KMS-11 (cell line): Measurements from ENCODE around the gene HOXB2.

Experiments used
- H2AFZ ChIP-seq: fragments of 200-600 bp; sonication (generic); 2 replicates; pipeline ENCODE4 v1.6.1; 2016; ENCODE audit warnings: antibody characterized with exemption, mixed run types, low read depth
- H3K27ac ChIP-seq: fragments of 200-600 bp; sonication (generic); 2 replicates; pipeline ENCODE4 v1.6.1; 2016; ENCODE audit warnings: mild to moderate bottlenecking, mixed run types
- H3K27me3 ChIP-seq: fragments of 200-600 bp; sonication (generic); 2 replicates; pipeline ENCODE4 v1.6.1; 2017; ENCODE audit warnings: mild to moderate bottlenecking, low read depth, mixed run types, moderate library complexity; ENCODE audit not compliant: insufficient read depth
- H3K36me3 ChIP-seq: fragments of 200-600 bp; sonication (generic); 2 replicates; pipeline ENCODE4 v1.6.1; 2017; ENCODE audit warnings: mild to moderate bottlenecking, mixed run types; ENCODE audit not compliant: insufficient read depth
- H3K4me1 ChIP-seq: fragments of 200-600 bp; sonication (generic); 2 replicates; pipeline ENCODE4 v1.6.1; 2016; ENCODE audit warnings: mild to moderate bottlenecking, low read depth, mixed run types; ENCODE audit not compliant: poor library complexity, severe bottlenecking
- H3K4me2 ChIP-seq: fragments of 200-600 bp; sonication (generic); 2 replicates; pipeline ENCODE4 v1.7.0; 2016; ENCODE audit warnings: mild to moderate bottlenecking, mixed run types
- H3K4me3 ChIP-seq: fragments of 200-600 bp; sonication (generic); IDR thresholded peaks from 2 replicates; pipeline ENCODE4 v1.6.1; 2017; ENCODE audit warnings: low read depth, low read length, mixed read lengths; ENCODE audit not compliant: insufficient read depth
- H3K79me2 ChIP-seq: fragments of 200-600 bp; sonication (generic); 2 replicates; pipeline ENCODE4 v1.6.1; 2016; ENCODE audit warnings: low read depth, mixed run types; ENCODE audit not compliant: insufficient read depth
- H3K9ac ChIP-seq: fragments of 200-600 bp; sonication (generic); 2 replicates; pipeline ENCODE4 v1.6.1; 2016; ENCODE audit warnings: mild to moderate bottlenecking, mixed run types
- H4K20me1 ChIP-seq: fragments of 200-600 bp; sonication (generic); 2 replicates; pipeline ENCODE4 v1.6.1; 2016; ENCODE audit warnings: mild to moderate bottlenecking, mixed run types; ENCODE audit not compliant: insufficient read depth
- TF ChIP-seq, protein P1 (sequence below): fragments of 200-600 bp; sonication (generic); conservative IDR thresholded peaks from 2 replicates; pipeline ENCODE4 v1.6.1; 2017; ENCODE audit warnings: low read depth, mild to moderate bottlenecking, antibody characterized with exemption, low read length, moderate library complexity, mixed read lengths

The HOXB2 gene

DNA sequence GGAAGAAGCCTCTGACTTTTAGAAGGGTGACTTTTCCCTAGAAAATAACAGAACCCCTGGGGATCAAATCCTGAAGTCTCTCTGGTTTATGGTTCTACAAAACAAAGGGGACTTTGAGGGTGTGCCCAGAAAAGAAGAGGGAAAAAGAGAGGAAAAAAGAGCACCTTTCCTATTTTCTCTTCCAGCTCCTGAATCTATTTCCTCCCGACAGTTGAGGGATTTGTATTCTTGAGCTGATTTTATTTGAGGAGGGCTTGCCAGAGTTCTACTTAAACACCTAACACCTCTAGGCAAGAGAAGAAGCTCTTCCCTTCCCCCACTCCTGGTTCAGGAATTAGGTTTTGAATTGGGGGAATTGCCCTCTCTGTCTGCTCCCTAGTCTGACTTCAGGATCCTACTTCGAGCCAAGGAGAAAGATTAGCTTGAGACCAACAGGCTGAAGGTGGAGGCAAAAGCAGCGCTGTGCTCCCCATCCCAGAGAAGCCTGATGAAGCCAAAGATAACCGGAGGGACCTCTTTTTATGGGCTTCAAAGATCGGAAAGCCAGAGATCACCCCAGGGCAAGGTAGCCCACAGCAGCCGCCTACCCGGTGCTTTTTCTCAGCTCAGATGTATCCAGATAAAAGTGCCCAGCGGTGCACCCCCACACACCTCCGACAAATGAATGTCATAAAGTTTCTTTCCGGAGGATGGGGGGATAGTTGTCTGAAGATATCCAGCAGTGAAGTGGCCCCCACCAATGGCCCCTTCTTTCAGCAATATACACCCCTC, 44.3 kb upstream of the HOXB2 start:
- no peak overlapping the region for H3K27ac ChIP-seq
- H4K20me1 ChIP-seq, result no peaks in the 10 kb centered on the region
- no peak overlapping the region for H3K4me3 ChIP-seq
- no peak overlapping the region for H2AFZ ChIP-seq
- peaks cover 3% of the 10 kb centered on the region for H3K4me1 ChIP-seq
- no peaks in the 10 kb centered on the region for H3K79me2 ChIP-seq
- H3K36me3 ChIP-seq, result no peaks in the 10 kb centered on the region
- TF ChIP-seq, protein P1, sequence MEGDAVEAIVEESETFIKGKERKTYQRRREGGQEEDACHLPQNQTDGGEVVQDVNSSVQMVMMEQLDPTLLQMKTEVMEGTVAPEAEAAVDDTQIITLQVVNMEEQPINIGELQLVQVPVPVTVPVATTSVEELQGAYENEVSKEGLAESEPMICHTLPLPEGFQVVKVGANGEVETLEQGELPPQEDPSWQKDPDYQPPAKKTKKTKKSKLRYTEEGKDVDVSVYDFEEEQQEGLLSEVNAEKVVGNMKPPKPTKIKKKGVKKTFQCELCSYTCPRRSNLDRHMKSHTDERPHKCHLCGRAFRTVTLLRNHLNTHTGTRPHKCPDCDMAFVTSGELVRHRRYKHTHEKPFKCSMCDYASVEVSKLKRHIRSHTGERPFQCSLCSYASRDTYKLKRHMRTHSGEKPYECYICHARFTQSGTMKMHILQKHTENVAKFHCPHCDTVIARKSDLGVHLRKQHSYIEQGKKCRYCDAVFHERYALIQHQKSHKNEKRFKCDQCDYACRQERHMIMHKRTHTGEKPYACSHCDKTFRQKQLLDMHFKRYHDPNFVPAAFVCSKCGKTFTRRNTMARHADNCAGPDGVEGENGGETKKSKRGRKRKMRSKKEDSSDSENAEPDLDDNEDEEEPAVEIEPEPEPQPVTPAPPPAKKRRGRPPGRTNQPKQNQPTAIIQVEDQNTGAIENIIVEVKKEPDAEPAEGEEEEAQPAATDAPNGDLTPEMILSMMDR, result no peak
- H3K27me3 ChIP-seq, result peaks cover 6% of the 10 kb centered on the region
- H3K9ac ChIP-seq, result no peak overlapping the region
- H3K4me2 ChIP-seq, result no peak overlapping the region

DNA sequence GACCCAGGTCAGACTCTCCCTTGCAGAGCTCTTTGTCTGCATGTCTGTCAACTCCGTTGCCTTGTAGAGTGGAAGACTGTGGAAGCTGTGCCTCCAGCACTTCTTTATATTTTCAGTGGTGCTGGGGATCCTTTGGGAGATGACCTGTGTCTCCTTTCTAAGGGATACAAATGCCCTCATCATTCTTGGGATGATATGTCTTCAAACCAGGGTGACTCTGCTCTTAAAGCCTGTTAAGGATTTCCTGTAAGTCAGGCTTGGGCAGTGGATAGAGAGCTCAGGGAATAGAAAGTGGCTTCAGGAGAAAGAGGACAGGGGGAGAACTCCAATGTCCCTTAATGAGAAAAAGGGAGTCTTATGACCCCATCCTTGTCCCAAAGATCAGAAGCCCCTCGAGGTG, 43.6 kb upstream of the HOXB2 start:
- no peaks in the 10 kb centered on the region for H4K20me1 ChIP-seq
- H3K4me3 ChIP-seq, result no peak overlapping the region
- H2AFZ ChIP-seq, result no peak overlapping the region
- no peak overlapping the region for H3K4me2 ChIP-seq
- H3K27ac ChIP-seq, result no peak overlapping the region
- no peaks in the 10 kb centered on the region for H3K4me1 ChIP-seq
- H3K36me3 ChIP-seq, result no peaks in the 10 kb centered on the region
- TF ChIP-seq, protein P1, result no peak
- H3K9ac ChIP-seq, result no peak overlapping the region
- peaks cover 6% of the 10 kb centered on the region for H3K27me3 ChIP-seq
- H3K79me2 ChIP-seq, result no peaks in the 10 kb centered on the region

DNA sequence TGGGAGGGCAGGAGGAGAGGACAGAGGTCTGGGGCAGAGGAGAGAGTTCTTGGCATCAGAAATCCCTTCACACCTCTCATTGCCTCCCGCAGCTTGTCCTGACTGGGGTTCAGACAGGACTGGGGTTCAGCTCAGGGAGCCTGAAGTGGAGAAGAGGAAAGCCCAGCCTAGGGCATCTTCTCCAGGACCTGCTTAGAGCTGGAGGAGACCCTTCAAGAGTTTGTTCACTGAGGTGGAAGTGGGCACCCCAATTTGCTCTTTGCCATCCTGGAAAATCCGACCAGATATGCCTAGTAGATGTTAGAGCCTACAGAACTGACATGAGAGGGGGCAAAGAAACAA, 43.1 kb upstream of the HOXB2 start:
- H3K9ac ChIP-seq, result no peak overlapping the region

DNA sequence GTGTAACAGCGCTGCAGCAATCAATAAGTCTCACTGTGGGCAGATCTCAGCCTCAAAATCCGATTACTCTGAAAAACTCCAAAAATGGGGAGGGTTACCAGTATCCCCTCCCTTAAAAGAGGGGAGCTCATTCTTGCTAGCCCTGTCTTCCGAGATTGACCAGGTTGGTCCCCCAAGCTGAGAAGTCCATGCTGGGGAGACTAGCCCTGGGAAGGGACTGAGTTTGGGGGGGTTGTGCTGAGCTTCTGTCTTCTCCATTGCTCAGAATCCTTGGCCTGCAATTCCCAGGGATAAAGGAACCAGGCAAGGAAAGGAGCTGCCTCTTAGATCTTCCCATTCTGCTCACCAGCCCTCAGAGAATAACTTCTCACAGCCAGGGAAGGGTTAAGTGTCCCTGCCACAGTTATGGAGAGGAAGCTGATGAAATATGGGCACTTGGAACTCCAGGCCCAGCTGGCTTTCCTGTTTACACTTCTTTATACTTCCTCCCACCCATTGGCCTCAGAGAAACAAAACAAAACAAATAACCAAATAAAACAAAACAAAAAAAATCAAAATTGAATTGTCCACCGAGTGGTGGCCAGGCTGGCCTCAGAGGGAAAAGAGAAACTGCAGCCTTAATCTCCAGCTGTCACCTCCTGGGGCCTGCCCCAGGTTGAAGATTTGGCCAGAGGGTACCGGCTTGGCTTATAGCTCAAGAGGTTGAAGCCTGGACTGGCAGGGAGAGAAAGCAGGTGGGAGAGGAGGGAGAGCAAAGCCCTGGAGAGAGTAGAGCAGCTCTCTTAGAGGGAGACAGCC, 42.6 kb upstream of the HOXB2 start:
- Histone ChIP-seq H3K4me1 (no peaks in the 10 kb centered on the region), H3K27me3 (peaks cover 3% of the 10 kb centered on the region; the same call in 1 of the 2 replicates), H3K27ac (no peak overlapping the region), H2AFZ (no peak overlapping the region), H3K4me2 (no peak overlapping the region), H3K79me2 (no peaks in the 10 kb centered on the region), H3K9ac (no peak overlapping the region), H3K4me3 (no peak overlapping the region), H4K20me1 (no peaks in the 10 kb centered on the region), H3K36me3 (no peaks in the 10 kb centered on the region)
- TF ChIP-seq, protein P1, result no peak

More for the DNA sequence above, 43.1 kb upstream of the HOXB2 start:
- H3K27ac ChIP-seq, result no peak overlapping the region
- H3K79me2 ChIP-seq, result no peaks in the 10 kb centered on the region
- no peaks in the 10 kb centered on the region for H3K4me1 ChIP-seq
- H3K4me3 ChIP-seq, result no peak overlapping the region
- H2AFZ ChIP-seq, result no peak overlapping the region
- no peaks in the 10 kb centered on the region for H3K36me3 ChIP-seq
- H3K4me2 ChIP-seq, result no peak overlapping the region
- peaks cover 6% of the 10 kb centered on the region for H3K27me3 ChIP-seq
- no peaks in the 10 kb centered on the region for H4K20me1 ChIP-seq
- TF ChIP-seq, protein P1, result no peak
